ENCODE measurements around the gene GSG1L2.

GSG1L2 gene

DNA sequence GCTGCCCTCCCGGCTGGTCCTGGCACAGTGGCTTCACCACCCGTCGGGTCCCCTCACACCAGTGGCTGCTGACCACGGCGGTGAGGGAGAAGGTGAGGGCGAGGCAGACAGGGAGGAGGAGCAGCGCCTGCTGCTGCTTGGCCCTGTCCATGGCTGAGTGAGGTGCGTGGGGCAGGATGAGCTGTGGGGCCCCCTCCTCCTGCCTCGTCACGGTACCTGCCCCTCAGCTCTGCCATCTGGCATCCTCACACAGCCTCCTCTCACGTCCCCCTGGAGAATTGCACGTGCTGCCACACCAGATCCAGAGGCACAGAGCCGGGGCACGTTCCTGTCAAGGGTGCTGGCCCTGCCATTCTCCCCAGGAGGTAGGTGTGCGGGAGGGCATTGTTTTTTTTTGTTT lies at the start of gene GSG1L2:
Gene GSG1L2 (minus strand): TSS at position 159 of the 400 bp plus-strand sequence. CDS start 8 bp downstream, at position 151.
- no peak for DNase-seq (ENCODE audit: low read depth)

DNA sequence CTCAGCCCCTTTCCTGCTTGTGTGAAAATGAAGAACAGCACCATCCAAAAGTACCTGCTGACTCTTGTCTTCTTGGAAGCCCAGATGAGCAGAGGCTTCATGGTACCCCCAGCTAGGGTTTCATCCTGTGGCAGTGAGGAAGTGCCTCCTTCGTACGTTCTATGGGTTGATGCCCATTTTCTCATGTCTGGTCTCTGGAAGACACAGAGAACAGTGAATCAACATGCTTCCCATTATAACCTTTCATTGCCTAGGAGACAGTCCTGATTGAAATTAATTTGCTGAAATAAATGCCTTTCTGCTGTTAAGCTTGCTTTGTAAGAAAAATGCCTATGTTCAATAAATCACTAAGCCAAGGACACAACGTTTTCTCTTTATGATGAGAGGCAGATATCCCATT lies 46.7 kb upstream of the GSG1L2 start:
- DNase-seq (ENCODE audit: low read depth): no peak

DNA sequence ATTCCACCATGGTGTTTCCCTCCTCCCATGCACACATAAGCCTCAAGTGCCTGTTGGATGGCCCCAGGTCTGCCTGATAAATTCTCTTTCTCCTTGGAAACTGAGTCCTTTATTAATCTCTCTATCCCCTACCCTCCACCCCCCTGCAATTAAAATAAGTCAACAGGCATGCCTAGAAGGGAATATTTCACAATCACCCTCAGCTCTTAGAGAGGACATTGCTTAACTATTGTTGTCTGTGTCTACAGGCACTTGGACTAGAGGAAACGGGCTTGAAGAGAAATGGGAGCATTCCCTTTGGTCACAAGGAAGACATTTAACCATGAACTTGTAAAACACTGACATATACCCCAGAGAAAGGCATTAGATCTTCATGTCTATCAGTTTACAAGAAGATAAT lies 43.7 kb upstream of the GSG1L2 start:
- DNase-seq (ENCODE audit: low read depth): no peak

DNA sequence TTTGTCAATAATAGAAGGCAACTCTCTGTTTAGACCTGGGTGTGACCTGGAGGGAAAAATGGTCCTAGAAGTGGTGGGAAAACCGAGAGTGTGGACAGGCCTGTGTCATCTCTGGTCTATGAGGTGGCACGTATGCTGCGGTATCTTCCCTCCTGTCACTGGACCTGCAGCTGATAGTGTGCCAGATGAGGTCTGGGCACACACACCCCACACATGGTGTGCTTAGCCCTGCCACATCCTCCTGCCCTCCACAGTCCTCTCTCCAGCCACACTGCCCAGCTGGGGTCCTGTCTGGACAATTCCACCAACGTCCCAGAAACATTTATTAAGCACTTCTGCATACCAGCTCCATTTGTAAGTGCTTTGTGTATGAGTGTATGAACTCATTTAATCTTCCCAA lies 41.1 kb upstream of the GSG1L2 start:
- no peak for DNase-seq (ENCODE audit: low read depth)

- no peak for DNase-seq (ENCODE audit: low read depth)
These were observed 40.3 kb upstream of the GSG1L2 start for GRCh38 chr17:9862220-9862619.

GRCh38 chr17:9860851-9861250 lies 39.0 kb upstream of the GSG1L2 start:
- DNase-seq (ENCODE audit: low read depth): no peak

DNA sequence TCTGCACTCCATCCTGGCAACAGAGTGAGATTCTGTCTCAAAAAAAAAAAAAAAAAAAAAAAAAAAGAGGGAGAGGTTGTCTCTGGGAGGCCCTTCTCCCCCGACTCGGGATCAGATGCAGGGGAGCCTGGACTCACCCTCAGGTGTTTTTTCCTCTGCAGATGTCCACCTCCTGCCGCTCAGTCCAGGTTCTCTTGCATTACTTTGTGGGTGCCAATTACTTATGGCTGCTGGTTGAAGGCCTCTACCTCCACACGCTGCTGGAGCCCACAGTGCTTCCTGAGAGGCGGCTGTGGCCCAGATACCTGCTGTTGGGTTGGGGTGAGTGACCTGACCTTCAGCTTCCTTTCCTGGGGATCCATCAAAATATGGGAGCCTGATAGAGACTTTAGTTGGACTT lies 37.9 kb upstream of the GSG1L2 start:
- DNase-seq (ENCODE audit: low read depth): no peak

DNA sequence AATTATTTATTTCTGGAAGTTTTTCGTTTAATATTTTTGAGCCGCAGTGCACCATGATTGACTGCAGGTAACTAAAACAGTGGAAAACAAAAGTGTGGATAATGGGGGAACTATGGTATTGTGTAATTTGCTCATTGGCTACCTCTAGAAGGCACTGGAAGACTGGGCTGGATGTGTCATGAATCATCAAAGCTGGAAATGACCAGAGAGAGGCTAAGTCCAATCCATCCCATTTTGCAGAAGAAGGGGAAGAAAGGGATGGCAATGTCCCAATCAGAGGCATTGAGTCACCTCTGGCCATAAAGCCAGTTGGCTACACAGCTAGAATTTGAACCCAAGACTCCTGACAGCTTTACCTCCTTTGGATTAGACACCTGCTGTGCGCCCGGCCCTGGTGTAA lies 33.2 kb upstream of the GSG1L2 start:
- DNase-seq (ENCODE audit: low read depth): no peak

- DNase-seq (ENCODE audit: low read depth): no peak
These were observed 32.4 kb upstream of the GSG1L2 start for GRCh38 chr17:9854255-9854654.

GRCh38 chr17:9850151-9850550 lies 28.3 kb upstream of the GSG1L2 start:
- no peak for DNase-seq (ENCODE audit: low read depth)

- no peak for DNase-seq (ENCODE audit: low read depth)
These were observed 23.4 kb upstream of the GSG1L2 start for GRCh38 chr17:9845306-9845705.

- DNase-seq (ENCODE audit: low read depth): no peak
These were observed 22.3 kb upstream of the GSG1L2 start for GRCh38 chr17:9844153-9844552.

GRCh38 chr17:9843152-9844010 lies 21.5 kb upstream of the GSG1L2 start:
- DNase-seq (ENCODE audit: low read depth): no peak

GRCh38 chr17:9842057-9842758 lies 20.3 kb upstream of the GSG1L2 start:
- DNase-seq (ENCODE audit: low read depth): no peak

DNA sequence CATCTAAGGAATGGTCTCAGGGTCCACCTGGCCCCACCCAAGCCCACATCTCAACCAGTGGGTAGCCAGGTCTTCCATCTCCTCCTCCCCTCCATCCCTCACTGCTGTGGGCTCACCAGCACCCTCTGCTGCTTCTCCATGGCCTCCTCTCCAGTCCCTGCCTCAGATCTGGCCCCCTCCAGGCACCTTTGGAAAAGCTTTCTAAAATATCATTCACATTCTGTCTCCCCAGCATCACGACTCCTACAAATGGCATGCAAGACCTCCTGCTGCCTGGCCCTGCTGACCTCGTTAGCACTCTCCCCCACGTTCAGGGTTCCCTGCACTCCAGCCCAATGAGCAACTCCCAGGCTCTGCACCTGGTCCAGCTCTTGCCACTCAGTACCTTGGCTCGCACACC lies 17.6 kb upstream of the GSG1L2 start:
- no peak for DNase-seq (ENCODE audit: low read depth)

GRCh38 chr17:9837551-9838471 lies 15.9 kb upstream of the GSG1L2 start:
- DNase-seq (ENCODE audit: low read depth): no peak

DNA sequence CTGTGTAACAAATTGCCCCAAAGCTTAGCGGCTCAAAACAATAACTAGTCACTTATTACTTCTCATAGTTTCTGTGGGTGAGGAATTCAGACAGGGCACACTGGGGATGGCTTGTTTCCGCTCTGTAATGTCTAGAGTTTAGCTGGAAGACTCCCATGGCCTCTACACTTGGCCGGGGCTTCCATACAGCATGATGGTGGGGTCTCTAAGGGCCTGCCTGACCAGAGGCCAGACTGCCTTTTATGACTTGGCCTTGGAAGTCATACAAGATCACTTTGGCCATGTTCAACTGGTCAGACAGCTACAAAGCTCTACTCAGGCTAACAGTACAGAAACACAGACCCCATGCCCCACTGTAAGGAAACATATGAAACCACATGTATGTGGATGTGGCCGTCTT lies 12.0 kb upstream of the GSG1L2 start:
- no peak for DNase-seq (ENCODE audit: low read depth)

DNA sequence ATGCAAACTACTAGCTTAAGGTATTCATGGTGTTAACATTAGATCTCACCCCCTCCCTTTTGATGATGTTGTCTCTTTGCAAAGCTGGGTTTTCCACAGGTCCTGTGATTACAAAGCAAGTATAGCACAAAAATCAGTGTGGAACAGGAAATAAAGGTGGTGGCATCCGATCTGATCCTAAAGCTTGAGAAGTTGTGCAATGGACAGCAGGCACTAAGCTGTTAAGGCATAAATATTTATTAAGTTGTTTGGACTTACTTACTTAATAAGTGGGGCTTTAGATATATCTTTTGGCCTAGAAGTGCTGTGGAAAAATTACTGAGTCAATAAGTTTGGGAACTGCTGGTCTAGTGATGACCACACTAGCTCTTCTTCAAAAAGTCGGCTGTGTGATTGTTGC lies 8.8 kb upstream of the GSG1L2 start:
- no peak for DNase-seq (ENCODE audit: low read depth)

GRCh38 chr17:9829343-9829742 lies 7.5 kb upstream of the GSG1L2 start:
- DNase-seq (ENCODE audit: low read depth): no peak

GRCh38 chr17:9828296-9829295 lies 6.7 kb upstream of the GSG1L2 start:
- no peak for DNase-seq (ENCODE audit: low read depth)

- no peak for DNase-seq (ENCODE audit: low read depth)
These were observed 3.8 kb upstream of the GSG1L2 start, which contains the start of gene GLP2R for GRCh38 chr17:9825641-9826150. TSS of gene GLP2R (plus strand) at chr17:9825924. CDS start at chr17:9826064, 140 bp downstream.
